ENCODE measurements around the gene HTR2C. TPM values are rescaled to one million over a fixed set of nuclear protein-coding genes. Genes with fewer than 3 reads are reported as not detected.
"Not testable (repeated sequence)": the region's sequence is repeated elsewhere in the genome, so short reads cannot be mapped to it uniquely, and the experiment has no call there.

HTR2C gene
- total RNA-seq, 4 donors from 2014 or later: not detected

- Histone ChIP-seq H3K36me3 (no peaks in the 10 kb centered on the region), H3K4me1 (no peaks in the 10 kb centered on the region), H3K4me3 (no peak overlapping the region), H3K27me3 (no peaks in the 10 kb centered on the region), H3K9me3 (peaks cover 0 to 10% (median 7%) of the 10 kb centered on the region in 3 donors), H3K27ac (no peak overlapping the region)
- TF ChIP-seq, protein P1, sequence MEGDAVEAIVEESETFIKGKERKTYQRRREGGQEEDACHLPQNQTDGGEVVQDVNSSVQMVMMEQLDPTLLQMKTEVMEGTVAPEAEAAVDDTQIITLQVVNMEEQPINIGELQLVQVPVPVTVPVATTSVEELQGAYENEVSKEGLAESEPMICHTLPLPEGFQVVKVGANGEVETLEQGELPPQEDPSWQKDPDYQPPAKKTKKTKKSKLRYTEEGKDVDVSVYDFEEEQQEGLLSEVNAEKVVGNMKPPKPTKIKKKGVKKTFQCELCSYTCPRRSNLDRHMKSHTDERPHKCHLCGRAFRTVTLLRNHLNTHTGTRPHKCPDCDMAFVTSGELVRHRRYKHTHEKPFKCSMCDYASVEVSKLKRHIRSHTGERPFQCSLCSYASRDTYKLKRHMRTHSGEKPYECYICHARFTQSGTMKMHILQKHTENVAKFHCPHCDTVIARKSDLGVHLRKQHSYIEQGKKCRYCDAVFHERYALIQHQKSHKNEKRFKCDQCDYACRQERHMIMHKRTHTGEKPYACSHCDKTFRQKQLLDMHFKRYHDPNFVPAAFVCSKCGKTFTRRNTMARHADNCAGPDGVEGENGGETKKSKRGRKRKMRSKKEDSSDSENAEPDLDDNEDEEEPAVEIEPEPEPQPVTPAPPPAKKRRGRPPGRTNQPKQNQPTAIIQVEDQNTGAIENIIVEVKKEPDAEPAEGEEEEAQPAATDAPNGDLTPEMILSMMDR (IDR thresholded peaks at IDR 0.05): no peak
- TF ChIP-seq POLR2A (IDR thresholded peaks at IDR 0.05): no peak
- DNase-seq: no peak
- intact Hi-C loops (cut with DNase I): no loop called here
Observed at GRCh38 chrX:114930227-114930626, 346.3 kb downstream of the HTR2C start.

- intact Hi-C loops (cut with DNase I): no loop called here
- DNase-seq: no peak
- no peaks in the 10 kb centered on the region for H3K27me3 ChIP-seq
- no peak overlapping the region for H3K4me3 ChIP-seq
- H3K27ac ChIP-seq: no peak overlapping the region
- peaks cover 0 to 10% (median 7%) of the 10 kb centered on the region in 3 donors for H3K9me3 ChIP-seq
- no peaks in the 10 kb centered on the region for H3K4me1 ChIP-seq
- WGBS, 2 donors: 62 to 81% methylated on average over 1 of the region's 1 CpG
- TF ChIP-seq POLR2A (IDR thresholded peaks at IDR 0.05): no peak
- TF ChIP-seq, protein P1 (IDR thresholded peaks at IDR 0.05): no peak
- H3K36me3 ChIP-seq: no peaks in the 10 kb centered on the region
Observed at GRCh38 chrX:114932550-114932949, 348.7 kb downstream of the HTR2C start.

- DNase-seq, H3K4me1 ChIP-seq: not testable (repeated sequence)
Observed at GRCh38 chrX:114933291-114933690, 349.4 kb downstream of the HTR2C start.

GRCh38 chrX:114937090-114937489 lies 353.2 kb downstream of the HTR2C start:
- H3K4me1 ChIP-seq; H3K27ac ChIP-seq; DNase-seq; H3K36me3 ChIP-seq; H3K4me3 ChIP-seq; H3K27me3 ChIP-seq; H3K9me3 ChIP-seq; intact Hi-C loops (cut with DNase I): not testable (repeated sequence)
- 81 to 86% methylated on average over 3 of the region's 3 CpGs for WGBS, 2 donors

More at GRCh38 chrX:114933291-114933690, 349.4 kb downstream of the HTR2C start:
- H3K27me3 ChIP-seq; H3K36me3 ChIP-seq; H3K4me3 ChIP-seq; H3K27ac ChIP-seq; intact Hi-C loops (cut with DNase I): not testable (repeated sequence)
- 72 to 73% methylated on average over 2 of the region's 2 CpGs for WGBS, 2 donors
- H3K9me3 ChIP-seq: peaks cover 0 to 10% (median 7%) of the 10 kb centered on the region in 3 donors

GRCh38 chrX:114952696-114953095 lies 368.8 kb downstream of the HTR2C start:
- intact Hi-C loops (cut with DNase I): no loop called here
- Histone ChIP-seq H3K4me1 (no peaks in the 10 kb centered on the region), H3K27me3 (no peaks in the 10 kb centered on the region), H3K9me3 (no peaks in the 10 kb centered on the region), H3K27ac (no peak overlapping the region), H3K4me3 (no peak overlapping the region), H3K36me3 (no peaks in the 10 kb centered on the region)
- DNase-seq: no peak
- WGBS, 2 donors: 28 to 88% methylated on average over 2 of the region's 2 CpGs
- TF ChIP-seq, protein P1 (IDR thresholded peaks at IDR 0.05): no peak
- no peak for TF ChIP-seq POLR2A (IDR thresholded peaks at IDR 0.05)

Small RNA genes lying within 50 kb of the gene (small RNA-seq; reads per million reads assigned to genes)
- gene AL355812.1 (0 reads per million in 4 donors), gene MIR1264 (0 reads per million in 4 donors), gene MIR1298 (0 to 0.30 (median 0) reads per million in 4 donors), gene MIR1911 (0 reads per million in 4 donors), gene MIR1912 (0 reads per million in 4 donors), gene MIR448 (0 reads per million in 4 donors), gene MIR764 (0 reads per million in 4 donors), gene SNORA35 (0 reads per million in 4 donors)
